Stimulated activated naive CD4-positive, alpha-beta T cell treated with Interleukin-2 at 50 U/mL for 16 hours (primary cell): ENCODE results near the gene ZNHIT2.

Source experiments
- DNase-seq: peaks from one replicate; lab custom pipeline; 2025; lab: John Stamatoyannopoulos, UW

ZNHIT2 gene

DNA sequence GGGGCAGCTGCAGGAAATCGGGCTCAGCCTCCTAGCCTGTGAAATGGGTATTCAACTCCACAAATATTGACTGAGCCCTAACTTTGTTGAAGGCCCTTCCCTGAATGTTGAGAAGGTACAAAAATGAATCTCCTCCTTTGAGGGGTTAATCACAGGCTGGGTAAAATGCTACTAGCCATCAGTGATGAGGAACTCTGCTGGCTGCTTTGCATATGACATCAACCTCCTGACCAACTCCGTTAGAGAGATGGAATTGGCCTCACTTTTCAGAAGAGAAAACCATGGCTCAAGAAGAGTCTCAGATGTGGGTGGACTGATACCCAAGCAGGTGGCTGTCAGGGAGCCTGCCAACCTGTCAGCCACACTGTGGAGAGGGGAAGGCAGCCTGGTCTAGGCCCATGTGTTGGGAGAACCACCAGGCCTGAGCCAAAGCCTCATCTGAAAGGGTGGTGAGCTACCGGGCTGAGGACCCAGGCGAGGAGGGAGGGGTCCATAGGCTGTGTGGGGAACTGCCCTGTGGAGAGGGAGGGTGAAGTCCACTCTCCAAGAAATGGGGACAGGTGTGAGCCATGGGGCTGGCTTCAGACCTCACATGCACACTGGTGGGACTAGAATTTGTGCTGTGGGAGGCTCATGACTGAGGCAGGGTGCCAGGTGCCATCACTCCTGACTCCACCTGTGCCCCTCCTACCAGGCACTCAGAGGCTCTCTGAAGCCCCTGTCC is 45.4 kb downstream of the ZNHIT2 start:
- no peak for DNase-seq

GRCh38 chr11:65069217-65069616 is 48.3 kb downstream of the ZNHIT2 start:
- no peak for DNase-seq

- no peak for DNase-seq
These were observed 50.1 kb downstream of the ZNHIT2 start for GRCh38 chr11:65067446-65067845.

DNA sequence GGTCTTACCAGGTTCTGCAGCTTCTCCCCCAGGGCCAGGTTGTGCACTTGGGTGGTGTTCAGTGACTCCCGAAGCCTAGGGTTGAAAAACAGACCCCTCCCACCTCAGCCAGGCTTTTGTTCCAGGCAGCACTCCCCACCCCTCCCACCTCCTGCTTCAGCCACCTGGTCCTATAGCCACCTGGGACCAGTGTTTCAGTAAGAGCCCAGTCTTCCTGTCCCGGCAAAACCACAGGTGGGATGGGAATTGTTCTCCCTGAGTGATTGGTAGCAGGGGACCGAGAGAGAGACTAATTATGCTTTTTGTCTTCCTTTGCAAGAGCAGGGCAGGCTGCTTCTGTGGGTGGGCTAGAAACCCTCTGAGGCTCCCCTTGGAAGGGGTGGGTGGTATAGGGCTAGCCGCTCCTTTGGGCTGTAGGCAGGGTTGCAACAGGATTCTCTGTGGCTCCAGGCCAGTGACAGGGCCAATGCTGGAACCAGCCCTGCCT is 50.7 kb downstream of the ZNHIT2 start:
- DNase-seq = no peak
